HG03025 (cell line): Measurements from ENCODE around the gene OR11A1.
"Not testable (repeated sequence)": the region's sequence is repeated elsewhere in the genome, so short reads cannot be mapped to it uniquely, and the experiment has no call there.

Source experiments
- ATAC-seq: cut with Tn5 transposase; IDR thresholded peaks from one replicate; pipeline ENCODE4 v1.9.1; 2021; ENCODE audit warnings: mild to moderate bottlenecking, moderate library complexity; ENCODE audit not compliant: unreplicated experiment, low FRiP score

OR11A1 gene

GRCh38 chr6:29479560-29479959 is 22.7 kb upstream of the OR11A1 start:
- no peak for ATAC-seq

- ATAC-seq: no peak
Observed at GRCh38 chr6:29478740-29479139, 21.9 kb upstream of the OR11A1 start.

- ATAC-seq: no peak
Observed at GRCh38 chr6:29477923-29478450, 21.1 kb upstream of the OR11A1 start.

DNA sequence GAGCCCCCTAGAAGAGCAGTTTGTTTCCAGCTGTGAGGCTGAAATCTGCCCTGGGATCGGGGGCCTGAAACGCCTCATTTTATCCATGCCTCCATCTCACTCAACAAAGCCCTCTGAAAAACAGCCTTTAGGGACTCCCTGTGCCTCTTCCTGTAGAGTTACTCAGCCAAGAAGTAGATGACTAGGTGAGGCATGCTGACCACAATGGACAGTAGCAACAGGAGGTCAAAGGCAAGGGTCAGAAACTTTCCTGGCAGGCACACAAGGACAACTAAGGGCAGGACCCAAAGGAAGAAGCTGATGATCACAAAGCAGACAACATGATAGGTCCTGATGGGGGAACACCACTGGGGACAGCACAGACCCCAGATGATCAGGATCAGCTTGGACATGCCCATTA is 18.1 kb upstream of the OR11A1 start:
- no peak for ATAC-seq

DNA sequence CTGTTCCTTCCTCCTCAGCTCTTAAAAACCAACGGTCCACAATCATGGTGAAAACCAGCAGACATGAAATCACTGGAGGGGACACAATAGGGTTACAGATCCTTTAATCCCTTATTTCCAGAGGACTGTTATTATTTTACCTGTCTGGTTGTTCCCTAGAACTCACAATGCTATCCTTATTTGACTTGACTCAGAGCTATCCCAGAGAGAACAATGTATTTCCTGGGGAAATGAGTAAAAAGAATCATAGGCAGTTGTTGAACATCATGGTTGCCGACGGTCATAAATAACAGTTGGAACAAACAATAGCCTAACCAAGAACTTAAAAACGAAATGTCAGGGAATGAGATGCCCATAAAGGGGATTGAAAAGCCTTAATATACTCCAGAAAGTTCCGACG is 9.4 kb upstream of the OR11A1 start:
- no peak for ATAC-seq

- ATAC-seq: no peak
Observed at GRCh38 chr6:29465801-29466200, 8.9 kb upstream of the OR11A1 start.

DNA sequence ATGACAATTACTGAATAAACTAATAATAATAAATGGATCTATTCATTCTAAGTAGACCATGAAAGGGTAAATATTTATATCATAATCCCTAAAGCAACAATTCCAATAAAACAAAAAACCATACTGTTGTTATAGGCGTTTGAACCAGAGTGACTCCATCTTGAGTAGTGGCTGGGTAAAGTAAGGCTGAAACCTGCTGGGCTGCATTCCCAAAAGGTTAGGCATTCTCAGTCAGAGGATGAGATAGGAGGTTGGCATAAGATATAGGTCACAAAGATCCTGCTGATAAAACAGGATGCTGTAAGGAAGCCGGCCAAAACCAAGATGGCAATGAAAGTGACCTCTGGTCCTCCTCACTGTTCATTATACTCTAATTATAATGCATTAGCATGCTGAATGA is 8.4 kb upstream of the OR11A1 start:
- ATAC-seq: no peak

GRCh38 chr6:29462022-29462421 is 5.2 kb upstream of the OR11A1 start:
- no peak for ATAC-seq

- no peak for ATAC-seq
Observed at GRCh38 chr6:29461021-29461814, 4.3 kb upstream of the OR11A1 start.

DNA sequence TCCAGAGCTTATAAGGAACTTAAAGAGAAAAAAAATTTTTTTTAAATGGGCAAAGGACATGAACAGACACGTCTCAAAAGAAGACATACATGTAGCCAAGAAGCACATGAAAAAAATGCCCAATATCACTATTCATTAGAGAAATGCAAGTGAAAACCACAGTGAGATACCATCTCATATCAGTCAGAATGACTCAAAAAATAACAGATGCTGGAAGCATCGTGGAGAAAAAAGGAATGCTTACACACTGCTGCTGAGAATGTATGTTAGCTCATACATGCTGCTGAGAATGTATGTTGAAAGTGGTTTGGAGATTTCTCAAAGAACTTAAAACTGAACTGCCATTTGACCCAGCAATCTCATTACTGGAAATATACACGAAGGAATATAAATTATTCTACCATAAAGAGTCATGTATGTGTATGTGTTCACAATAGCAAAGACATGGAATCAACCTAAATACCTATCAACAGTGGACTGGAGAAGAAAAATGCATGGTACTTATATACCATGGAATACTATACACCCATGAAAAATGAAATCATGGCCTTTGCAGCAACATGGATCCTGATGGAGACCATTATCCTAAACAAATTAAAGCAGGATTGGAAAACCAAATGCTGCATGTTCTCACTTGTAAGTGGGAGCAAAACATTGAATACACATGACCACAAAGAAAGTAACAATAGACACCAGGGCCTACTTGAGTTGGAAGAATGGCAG is 5.2 kb downstream of the OR11A1 start:
- ATAC-seq: no peak

DNA sequence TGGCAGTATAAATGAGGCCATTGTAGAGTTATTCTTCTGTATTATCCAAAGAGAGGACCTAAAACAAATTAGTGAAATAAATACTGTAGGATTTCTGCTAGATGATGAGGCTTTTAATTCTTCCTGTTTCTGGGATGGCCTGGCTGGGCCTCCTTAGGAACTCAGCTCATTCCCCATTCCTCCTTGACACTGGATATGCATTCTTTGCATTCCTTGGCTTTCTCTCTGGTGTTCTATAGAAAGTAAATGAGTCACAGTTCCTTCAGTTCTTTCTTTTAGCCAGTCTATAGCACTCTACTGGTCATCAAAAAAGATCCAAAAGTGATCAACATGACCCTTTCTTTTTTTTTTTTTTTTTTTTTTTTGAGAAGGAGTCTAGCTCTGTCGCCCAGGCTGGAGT is 9.2 kb downstream of the OR11A1 start:
- ATAC-seq: no peak

- ATAC-seq: not testable (repeated sequence)
Observed at GRCh38 chr6:29444031-29444430, 12.8 kb downstream of the OR11A1 start.

DNA sequence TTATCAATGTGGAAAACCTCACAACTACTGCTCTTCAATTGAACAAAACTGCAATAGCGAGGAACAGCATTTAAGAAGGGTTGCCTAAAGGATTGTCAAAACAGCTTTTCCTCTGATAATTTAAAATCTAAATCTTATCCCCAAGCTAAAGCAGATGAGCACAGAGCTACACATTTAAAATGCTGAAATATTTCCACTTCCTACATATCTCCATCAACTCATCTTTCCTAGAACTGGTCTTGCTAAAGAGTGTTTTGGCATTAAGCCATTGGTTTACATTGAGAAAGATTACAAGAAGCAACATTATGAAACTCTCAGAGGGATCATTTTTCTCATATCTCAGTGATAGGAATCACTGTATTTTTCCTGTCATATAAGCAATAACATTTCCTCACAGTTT is 14.2 kb downstream of the OR11A1 start:
- no peak for ATAC-seq

DNA sequence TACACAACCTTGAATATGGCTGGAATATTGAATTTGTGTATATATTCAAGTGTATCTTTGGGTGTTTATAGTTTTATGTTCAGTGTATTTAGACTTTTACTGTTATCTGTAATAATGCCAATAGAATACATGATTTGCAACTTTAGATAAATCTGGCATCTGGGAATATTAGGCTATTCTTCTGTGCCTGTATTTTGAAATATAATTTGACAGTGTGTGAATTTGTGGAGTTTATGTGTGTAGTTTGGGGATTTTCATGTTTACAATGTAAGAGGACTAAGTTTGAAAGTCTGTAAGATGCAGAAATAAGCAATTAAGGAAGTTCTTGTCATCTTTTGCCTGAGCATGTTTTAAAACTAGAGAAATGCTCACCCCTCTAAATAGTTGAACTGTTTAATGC is 17.9 kb downstream of the OR11A1 start, which contains the start of gene OR10C1:
OR10C1 (plus strand) TSS at position 301 of the 400 bp plus-strand sequence. CDS start 710 bp downstream, outside the sequence.
- ATAC-seq: no peak

DNA sequence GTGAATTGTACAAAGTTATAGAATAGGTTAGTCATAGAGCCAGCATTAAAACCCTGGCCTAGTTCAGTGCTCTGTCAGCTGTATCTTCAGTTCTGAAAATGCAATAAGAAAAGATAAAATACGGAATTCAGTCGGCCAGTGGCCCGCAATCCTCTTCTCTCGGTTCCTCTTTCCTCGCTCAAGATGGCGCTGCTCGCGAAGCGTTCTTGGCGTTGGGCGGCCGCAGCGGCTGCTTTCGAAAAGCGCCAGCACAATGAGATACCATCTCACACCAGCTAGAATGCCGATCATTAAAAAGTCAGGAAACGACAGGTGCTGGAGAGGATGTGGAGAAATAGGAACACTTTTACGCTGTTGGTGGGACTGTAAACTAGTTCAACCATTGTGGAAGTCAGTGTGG is 20.1 kb downstream of the OR11A1 start:
- not testable (repeated sequence) for ATAC-seq

GRCh38 chr6:29426654-29427053 is 30.2 kb downstream of the OR11A1 start:
- ATAC-seq: no peak

DNA sequence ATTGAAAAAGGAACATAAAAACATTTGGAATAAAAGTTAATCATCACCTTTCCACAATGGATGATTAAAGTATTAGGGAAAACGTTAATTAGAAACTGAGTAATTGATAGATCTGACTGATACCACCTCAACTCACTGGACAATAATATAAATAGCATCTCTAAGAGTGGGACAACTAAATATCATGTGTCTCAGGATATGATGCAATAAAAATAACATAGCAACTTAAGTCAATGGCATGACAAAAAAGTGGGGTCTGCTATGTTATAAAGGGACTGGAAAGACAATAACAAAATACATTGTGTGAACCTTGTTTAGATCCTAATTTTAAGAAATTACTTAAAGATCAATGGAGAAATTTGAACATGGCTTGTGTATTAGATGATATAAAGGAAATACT is 31.8 kb downstream of the OR11A1 start:
- no peak for ATAC-seq

DNA sequence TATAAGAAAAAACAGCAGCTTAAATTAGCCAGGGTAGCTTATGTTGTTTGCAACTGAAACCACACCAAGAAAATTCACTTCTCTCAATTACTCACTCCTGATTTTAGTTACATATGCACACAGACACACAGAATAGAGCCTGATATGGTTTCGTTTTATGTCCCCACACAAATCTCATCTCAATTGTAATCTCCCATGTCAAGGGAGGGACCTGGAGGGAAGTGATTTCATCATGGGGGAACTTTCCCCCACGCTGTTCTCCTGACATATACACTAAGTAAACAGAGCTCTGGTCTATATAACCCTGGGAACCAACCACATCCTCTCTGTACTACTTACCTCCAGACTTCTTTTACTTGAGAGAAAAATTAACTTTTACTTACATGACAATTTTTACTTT is 32.3 kb downstream of the OR11A1 start:
- ATAC-seq: no peak

DNA sequence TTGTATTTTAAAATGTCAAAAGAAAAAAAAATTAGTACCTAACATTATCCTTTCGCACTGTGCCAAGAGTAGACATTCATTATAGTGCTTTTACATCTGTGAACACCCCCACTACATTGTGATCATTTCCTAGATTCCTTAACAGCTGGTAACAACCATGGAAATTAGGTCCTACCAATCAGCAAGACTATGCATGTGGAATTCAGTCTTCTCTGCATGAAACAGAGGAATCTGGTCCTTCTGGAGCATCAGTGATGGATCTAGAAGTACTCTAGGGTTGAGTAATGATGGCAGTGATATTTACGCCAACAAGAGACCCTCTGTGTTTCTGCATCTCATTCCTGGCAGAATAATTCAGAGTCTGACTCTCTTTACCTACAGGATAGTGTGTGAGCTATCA is 32.7 kb downstream of the OR11A1 start:
- ATAC-seq: no peak

- ATAC-seq: no peak
Observed at GRCh38 chr6:29419516-29419915, 37.4 kb downstream of the OR11A1 start.

- ATAC-seq: no peak
Observed at GRCh38 chr6:29414588-29414987, 42.3 kb downstream of the OR11A1 start, which contains the start of gene OR12D1. Gene OR12D1, plus strand, starts transcription at chr6:29414928.

DNA sequence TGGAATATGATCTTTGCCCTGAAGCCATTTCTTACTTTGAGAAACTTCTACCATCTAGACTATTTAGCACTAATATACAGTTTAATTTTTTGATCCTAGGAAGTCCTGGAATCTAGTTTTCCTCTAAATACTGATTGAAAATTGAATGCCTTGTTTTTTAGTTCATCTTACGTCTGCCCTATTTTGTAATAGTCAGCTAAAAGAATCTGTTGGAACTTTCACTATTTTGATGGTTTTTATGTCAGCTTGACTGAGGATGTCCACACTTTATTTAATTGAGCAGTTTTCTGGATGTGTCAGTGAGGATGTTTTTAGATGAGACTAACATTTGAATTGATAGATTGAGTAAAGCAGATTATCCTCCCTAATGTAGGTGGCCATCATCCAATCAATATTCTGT is 53.1 kb downstream of the OR11A1 start:
- no peak for ATAC-seq
